GM18858 (cell line): ENCODE measurements around the gene DNAH10.
"Not testable (repeated sequence)": the region's sequence is repeated elsewhere in the genome, so short reads cannot be mapped to it uniquely, and the experiment has no call there.

ENCODE experiments used
- ATAC-seq: cut with Tn5 transposase; IDR thresholded peaks from one replicate; pipeline ENCODE4 v1.9.1; 2021; ENCODE audit not compliant: unreplicated experiment

Gene DNAH10

DNA sequence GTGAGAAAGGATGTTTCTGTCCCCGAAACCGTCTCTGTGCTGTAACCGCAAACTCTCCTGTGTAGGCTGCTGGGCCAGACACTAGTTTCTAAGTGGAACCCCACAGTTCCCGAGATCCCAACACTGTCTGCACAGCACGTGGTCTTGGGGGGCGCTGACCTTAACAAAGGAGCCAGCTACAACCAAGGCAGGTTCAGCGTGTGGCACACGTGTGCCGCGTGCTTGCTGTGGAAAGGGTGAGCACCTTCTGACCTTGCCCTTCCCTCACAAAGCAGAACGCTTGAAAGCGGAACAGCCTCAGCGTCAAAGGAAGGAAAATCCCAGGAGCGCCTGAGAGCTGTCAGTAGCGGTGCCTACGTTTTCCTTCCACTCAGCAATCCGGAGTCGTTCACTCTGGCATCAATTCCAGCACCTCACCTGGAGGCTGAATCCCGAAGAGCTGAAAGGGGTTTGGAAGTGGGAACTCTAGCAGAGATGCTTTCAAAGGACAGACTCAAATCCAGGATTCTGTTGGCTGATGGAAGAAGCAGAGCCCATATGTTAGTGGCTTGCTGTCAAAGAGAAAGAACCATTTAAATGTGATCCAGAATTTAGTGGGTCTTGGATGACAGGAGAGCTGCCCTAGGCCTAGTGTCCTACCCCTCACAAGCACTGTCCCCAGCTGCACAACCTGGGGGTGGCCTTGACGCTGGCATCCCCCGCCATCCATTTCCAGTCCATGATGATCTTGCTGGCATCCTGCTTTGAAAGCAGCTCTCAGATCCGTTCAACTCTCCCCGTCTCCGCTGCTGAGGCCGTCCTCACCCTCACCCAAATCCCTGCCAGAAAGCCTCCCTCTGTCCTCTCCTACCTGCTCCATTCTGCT lies 183.4 kb downstream of the DNAH10 start:
- no peak for ATAC-seq

DNA sequence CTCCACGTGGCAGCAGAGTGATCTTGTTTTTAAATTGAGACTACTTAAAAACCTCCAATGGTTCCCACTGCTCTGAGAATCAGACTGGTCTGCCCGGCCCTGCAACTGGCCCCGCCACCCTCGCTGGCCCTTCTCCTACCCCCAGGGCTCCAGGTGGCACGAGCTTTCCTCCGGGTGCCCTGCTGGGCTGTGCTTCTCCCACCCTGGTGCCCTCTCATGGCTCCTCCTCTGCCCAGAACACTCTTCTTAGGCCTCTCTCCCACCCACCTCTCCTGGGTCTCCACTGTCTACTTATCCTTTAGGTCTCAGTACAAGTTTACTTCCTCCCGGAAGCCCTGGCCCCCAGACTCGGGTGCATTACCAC lies 184.0 kb downstream of the DNAH10 start:
- ATAC-seq: no peak

DNA sequence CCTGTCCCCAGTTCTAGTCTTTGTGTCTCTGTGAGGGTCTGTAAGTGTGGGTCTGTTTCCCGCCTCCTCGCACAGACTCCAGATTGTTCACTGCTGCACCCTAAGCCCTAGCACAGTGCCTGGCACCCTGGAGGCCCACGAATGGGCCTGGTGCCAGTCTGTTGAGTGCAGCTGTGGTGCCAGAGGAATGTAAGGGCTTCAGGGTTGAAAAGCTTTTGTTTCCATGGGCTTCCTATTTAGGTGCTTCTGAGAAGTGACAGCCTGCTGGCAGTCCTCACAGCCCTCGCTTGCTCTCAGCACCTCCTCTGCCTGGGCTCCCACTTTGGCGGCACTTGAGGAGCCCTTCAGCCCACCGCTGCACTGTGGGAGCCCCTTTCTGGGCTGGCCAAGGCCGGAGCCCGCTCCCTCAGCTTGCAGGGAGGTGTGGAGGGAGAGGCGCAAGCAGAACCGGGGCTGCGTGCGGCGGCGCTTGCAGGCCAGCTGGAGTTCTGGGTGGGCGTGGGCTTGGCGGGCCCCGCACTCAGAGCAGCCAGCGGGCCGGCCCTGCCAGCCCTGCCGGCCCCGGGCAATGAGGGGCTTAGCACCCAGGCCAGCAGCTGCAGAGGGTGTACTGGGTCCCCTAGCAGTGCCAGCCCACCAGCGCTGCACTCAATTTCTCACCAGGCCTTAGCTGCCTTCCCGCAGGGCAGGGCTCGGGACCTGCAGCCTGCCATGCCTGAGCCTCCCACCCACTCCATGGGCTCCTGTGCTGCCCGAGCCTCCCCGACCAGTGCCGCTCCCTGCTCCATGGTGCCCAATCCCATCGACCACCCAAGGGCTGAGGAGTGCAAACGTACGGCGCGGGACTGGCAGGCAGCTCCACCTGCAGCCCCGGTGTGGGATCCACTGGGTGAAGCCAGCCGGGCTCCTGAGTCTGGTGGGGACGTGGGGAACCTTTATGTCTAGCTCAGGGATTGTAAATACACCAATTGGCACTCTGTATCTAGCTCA lies 184.7 kb downstream of the DNAH10 start:
- ATAC-seq: not testable (repeated sequence)

DNA sequence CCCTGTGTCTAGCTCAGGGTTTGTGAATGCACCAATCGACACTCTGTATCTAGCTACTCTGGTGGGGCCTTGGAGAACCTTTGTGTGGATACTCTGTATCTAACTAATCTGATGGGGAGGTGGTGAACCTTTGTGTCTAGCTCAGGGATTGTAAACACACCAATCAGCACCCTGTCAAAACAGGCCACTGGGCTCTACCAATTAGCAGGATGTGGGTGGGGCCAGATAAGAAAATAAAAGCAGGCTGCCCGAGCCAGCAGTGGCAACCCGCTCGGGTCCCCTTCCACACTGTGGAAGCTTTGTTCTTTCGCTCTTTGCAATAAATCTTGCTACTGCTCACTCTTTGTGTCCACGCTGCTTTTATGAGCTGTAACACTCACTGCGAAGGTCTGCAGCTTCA lies 185.4 kb downstream of the DNAH10 start:
- not testable (repeated sequence) for ATAC-seq

DNA sequence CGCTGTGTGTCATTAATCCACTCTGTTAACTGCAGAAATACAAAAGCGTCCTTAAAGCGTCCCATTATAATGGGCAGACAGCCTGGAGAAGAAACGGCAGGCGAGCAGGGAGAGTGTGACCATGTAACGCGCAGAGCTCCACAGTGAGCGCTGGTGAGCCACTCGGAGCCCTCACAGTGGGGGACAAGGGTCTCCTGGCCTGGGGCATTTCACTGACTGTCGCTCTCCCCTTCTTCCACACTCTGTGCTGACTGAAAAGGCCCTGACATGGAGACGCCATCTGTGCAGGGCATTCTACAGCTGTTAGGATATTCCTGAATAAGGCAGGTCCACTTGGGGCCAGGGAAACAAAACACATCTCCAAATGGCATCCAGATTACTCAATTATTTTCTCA lies 186.3 kb downstream of the DNAH10 start:
- no peak for ATAC-seq

DNA sequence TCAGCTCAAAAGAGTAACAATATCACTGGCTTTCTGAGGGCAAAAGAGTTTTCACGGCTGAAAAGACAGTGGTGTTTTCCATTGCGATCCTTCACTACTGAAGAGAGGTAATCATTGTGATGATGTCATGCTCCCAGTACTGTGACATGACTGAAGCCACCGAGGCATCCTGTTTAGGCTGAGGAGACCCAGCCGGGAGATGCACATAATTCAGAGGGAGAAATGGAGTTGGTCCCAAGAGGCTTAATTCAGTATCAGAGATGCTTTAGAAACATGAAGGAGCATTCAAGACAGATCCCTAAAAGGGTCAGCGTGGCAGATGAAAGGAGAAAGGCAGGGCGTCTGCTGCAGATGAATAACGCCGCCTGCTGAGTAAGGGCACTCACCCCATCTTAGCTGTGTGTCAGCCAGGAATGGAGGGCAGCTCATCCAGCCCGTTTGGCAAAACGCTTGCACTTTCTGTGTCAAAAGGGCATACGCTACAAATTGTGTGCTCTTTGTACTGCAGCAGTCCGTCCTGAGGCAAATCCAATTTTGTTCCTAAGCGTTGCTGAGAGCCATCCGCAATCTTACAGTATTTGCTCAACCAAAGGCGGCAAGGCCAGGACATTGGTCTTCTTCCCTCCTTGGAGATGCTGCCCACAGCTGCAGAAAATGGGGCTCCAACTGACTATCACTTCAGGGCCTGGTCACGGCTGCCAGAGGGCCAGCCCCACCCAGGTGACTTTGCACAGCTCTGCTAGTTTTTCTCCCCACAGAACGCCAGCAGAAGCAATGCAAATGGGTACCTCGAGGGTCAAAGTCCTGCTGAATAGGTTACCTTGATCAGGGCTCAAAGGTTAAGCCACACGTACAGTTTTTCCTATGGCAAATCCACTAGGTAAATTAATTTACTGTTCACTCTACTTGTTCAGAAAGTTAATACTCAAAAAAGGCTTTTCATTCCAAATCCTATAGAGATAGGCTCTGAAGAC lies 187.0 kb downstream of the DNAH10 start:
- no peak for ATAC-seq

DNA sequence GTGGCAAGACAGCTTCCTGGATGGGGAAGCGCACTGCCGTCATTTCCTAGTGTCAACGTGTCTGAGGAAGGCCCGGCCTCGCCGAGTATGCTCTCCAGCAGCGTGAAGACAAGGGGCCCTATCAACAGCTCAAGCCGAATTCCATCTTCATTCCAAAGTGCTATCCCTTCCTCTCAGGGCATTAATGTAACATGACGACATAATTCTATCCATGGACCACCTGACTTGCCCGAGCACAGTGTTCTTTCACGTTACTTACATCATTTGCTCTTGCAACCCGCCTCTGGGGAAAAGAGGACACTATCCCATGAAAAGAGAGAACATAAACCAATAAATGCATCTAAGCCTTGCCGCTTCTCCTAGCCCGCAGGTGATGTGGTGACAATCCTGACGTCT lies 187.7 kb downstream of the DNAH10 start:
- no peak for ATAC-seq

DNA sequence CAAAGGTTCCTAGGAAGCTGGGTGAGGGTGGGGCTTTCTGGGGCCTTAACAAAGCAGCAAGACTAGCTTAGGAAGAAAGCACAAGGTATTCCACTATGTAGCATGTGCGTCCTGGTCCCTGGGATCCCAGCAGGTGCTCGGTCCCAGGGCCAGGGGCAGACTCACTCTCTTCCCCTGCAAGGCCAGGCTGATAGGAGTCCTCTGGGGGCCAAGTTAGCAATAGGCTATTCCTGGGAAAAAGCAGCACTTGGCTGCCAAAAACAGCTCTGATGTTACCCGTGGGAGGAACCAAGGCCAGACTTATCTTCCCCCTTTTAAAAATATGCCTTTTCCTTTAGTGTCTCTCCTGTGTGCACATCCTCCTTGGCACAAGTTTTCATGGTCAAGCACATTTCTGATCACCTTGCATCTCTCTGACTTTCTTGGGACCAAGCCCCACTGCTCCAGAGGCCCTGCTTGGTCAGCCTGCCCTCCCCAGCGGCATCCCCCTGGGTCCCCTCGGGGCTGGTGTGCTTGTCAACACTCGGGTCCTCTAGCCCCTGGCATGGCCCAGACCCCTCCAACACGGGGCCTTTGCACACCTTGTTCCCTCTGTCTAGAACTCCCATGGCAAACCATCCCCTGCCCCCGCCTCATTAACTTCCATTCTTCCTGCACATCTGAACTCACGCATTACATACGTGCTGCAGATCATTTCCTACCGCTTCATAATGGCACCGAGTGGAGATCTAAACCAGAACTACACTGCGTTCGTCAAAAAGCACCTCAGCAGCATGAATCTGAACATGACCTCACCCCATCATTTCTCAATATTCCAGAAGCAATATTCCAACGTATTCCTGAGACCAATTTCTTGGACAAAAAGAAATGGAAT lies 188.6 kb downstream of the DNAH10 start:
- no peak for ATAC-seq

DNA sequence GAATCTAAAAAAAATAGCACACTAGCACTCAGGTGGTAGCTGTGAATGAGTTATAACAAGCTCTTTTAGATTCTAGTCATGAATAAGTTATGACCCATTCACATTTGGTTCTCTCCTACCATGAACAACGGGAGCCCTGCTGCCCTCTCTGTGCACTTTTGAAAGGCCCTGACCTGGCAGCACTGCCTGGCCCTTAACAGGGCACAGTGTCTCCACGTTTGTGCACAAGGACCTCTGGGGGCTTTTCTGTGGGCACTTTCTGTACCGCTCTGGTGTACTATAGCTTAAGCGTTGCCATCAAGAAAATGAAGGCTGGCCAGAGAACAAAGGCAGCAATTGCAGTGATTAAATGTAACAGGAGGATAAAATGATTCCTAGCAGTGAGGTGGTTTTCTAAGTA lies 189.4 kb downstream of the DNAH10 start:
- ATAC-seq: no peak

DNA sequence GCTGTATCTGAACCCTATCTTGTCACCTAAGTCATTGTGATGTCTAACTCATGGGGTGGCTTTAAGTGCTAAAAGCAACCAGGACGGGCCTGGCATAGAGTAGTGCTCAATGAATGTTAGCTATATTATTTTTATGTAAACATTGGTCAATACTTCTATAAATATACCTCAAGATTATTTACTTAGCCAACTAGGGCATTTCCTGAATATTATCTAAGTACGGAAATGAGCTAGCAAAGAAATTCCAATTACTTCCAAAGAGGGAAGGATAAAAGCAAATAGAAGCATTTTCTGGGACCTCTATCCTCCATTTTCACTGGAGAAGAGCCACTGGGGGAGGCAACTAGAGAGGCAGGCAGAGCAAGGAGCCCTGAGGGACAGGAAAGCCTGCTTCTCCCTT lies 189.9 kb downstream of the DNAH10 start:
- no peak for ATAC-seq

DNA sequence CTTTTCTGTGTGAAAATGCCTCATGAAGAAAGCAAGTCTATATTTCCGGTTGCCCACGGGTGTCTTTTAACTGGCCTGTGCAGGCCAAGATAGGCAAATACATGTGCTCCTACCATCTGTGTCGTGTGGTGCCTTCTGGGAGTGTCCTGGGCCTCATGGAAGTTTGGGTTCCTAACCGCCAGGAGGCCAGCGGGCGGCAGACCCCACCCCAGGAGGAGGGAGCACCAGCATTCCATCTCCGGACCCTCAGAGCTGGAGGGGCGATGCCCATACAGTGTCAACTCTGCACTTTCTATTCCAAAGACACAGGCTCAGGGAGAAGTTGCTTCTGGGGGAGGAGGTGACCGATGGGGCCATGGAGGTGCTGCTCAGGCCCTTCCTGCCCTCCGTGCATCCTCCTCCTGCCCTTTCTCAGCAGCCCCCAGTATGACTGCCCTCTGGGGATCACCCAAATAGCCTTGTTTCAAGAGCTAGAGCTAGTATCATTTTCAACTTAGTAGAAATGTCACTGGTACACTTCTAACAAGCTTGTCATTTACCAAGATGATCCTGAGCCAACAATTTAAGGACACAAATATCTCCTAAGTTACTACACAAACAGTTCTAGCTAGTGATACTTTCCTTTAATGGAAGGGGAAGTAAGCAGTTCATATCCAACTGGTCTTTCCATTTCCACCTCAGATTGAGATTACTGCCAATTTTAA lies 192.7 kb downstream of the DNAH10 start:
- no peak for ATAC-seq

DNA sequence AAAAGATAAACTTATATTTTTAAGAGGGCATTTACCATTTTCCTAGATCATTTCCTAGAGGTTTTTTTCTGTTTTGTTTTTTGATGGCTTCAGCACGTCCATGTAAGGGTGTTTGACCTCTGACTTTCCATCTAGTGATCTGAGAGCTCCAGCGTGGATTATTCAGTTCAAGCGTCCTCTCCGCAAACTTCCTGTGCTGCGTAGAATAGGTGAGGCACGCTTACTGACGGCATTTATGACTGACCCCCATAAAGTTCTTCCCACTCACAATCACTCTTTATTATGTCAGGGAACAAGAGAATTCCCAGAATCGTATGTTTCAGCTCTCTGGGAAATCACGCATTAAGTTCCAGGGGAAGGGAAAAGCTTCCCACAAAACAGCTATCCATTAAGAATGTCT lies 194.1 kb downstream of the DNAH10 start:
- ATAC-seq: no peak

DNA sequence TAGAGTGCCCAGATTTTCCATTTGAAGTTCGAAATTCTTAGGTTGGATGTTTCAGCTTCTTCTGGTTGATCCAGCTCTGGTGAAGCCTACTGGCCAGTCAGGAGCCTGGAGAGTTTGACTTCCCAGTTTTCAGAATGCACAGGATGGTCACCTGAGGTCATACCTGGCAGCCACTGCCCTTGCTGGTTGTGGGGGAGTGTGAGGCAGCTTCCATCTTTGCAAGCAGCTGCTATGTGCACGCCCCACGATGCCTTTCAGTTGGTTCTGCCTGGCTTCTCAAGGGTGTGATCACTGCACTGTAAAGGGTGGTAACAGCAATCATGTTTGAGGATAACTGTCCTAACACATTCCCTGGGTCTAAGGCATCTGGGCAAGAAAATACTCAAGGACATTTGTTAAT lies 195.1 kb downstream of the DNAH10 start:
- ATAC-seq: no peak

DNA sequence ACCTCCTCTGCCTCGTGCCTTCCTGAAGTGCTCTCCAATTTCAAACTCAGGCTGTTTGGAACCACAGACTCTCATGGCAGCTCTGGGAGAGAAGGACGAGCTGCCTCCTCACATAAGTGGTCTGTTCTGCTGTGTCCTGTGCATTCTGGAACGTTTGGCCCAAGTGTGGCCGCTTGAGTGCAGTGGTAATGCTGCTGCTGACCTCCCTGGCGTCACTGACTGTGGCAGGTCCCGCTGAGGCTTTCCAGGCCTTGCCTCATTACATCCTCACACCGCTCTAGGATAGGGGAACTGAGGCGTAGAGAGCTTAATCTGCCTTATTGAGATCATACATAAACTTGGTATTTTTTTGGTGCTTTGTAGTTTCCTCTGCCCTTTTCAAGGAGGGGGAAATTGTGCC lies 196.4 kb downstream of the DNAH10 start:
- no peak for ATAC-seq

DNA sequence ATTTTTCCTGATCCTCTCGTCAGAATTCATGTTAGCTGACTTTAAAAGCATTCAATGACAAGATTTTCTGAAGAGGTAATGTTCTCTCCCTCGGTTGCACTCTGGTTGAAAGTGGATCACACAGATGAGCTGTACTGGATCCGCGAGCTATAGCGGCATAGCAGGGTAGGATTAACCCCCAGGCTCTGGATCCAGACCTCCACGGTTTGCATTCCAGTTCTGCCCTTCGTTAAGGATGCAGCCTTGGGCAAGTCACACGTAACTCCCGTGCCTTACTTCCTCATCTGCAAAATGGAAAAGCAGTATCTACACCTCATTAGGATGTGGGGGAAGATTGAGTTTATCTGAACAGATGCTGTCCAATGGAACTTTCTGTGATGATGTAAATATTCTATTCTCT lies 196.8 kb downstream of the DNAH10 start:
- no peak for ATAC-seq

DNA sequence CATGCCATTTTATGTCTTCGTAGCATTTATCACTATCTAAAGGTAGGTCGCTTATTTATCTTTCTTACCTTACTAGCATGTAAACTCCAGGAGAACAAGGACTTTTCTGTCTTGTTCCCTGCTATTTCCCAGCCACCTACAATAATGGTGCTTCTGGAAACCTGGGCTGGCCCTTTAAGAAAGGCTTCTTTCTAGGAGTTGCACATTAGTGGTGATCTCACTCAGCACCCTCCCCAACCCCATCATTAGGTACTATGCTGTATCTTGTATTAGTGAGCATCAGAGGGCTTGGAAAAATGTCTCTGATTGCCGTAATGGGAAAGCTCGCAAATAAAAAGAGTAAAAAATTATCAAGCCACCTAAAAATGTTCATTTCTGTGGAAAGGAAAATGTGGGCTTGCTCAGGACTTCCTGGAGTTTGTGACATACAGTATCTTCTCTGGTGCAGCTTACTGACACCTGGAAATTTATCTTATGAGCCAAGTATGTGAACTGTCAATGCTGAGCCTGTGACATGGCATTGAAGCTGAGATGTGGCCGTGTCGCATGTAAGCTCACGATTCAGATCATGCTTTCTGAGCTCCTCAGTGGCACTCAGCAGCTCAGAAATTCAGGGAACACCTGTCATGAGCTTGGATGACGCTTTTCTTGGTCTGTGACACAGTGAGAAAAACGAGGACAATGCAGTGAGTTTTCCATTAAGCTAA lies 198.1 kb downstream of the DNAH10 start:
- ATAC-seq: no peak

DNA sequence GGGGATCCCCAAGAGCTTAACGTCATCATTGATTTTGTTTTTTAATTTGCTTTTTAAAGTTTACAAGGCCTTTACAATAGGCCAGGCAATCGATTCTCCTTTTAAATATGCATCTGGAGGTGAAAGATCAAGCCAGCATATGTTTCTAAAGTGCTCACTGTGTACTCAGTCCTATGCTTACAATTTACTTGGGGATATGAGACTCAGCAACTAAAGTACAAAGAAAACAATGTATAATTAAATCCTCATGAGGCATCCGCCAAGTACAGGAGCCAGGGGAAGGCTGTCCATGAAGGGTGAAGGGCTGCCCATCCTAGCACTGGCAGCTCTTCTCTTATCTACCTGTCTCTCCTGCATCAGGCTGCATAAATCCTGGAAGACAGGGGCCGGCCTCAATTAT lies 198.8 kb downstream of the DNAH10 start:
- no peak for ATAC-seq

DNA sequence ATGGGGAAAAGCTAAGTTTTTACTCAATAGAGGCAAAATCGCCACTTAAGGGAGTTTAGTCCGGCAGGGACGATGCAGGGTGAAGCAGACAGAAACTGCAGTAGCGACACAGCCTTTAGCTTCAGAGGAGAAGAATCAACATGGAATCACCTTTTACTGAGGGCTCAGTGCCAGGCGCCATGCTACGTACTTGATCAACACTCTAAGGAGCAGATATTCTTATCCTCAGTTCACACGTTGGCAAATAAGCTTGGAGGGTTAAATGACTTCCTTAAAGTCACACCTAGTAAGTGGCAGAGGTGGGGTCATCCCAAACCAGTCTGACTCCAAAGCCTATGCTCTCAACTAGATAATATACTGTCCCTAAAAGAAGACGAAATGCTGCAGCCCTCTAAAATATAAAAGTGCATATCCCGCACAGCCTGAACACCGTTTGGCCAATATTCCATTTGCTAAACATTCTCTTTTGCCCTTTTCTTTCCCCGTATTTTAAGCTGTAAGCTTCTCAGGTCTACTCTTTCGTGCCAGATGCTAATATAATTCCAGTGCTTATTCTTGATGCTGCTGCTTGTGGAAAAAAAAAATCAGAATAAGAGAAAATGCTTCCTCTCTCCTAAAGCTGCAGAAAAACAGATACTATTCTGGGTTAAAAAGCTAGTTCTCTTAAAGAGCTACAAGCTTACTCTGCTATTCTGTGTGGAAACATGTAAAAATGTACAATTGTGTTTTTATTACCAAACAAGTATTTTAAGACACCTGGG lies 199.7 kb downstream of the DNAH10 start:
- ATAC-seq: no peak
